ENCODE data around the gene CAPN2.

The CAPN2 gene

GRCh38 chr1:223714849-223715603, 2.7 kb downstream of the CAPN2 start:
- Histone ChIP-seq H3K27ac (replicated peaks) (no peak overlapping the region), H3K4me3 (replicated peaks; ENCODE audit: insufficient read depth, low read length) (no peak overlapping the region), H3K27me3 (ENCODE audit: insufficient read depth, poor library complexity, severe bottlenecking) (peaks cover 3% of the 10 kb centered on the region)
- TF ChIP-seq CTCF (IDR thresholded peaks at IDR 0.05; ENCODE audit: insufficient read depth, low read length) (no peak), POLR2AphosphoS5 (IDR thresholded peaks at IDR 0.05; ENCODE audit: low read depth) (no peak), SPI1 (IDR thresholded peaks at IDR 0.05; ENCODE audit: borderline replicate concordance, low read depth) (peak; percentile 51; the same call in 1 of the 2 replicates)
- peak in 1 of 2 experiments; percentile 73 for DNase-seq (ENCODE audit: low read depth in 1 of 2, low spot score in 1 of 2)

GRCh38 chr1:223715604-223716172, 3.3 kb downstream of the CAPN2 start:
- no peak overlapping the region for H3K27ac ChIP-seq (replicated peaks)

GRCh38 chr1:223716302-223716862, 4.0 kb downstream of the CAPN2 start:
- peaks cover 3% of the 10 kb centered on the region for H3K27me3 ChIP-seq (ENCODE audit: insufficient read depth, poor library complexity, severe bottlenecking)
- peak in 1 of 2 experiments; percentile 46 for DNase-seq (ENCODE audit: low read depth in 1 of 2, low spot score in 1 of 2)
- H3K27ac ChIP-seq (replicated peaks) = no peak overlapping the region
- H3K4me3 ChIP-seq (replicated peaks; ENCODE audit: insufficient read depth, low read length) = no peak overlapping the region
- TF ChIP-seq REST (IDR thresholded peaks at IDR 0.05; ENCODE audit: insufficient replicate concordance, low read depth) (no peak), SPI1 (IDR thresholded peaks at IDR 0.05; ENCODE audit: borderline replicate concordance, low read depth) (peak; percentile 16; the same call in 1 of the 2 replicates), GABPA (IDR thresholded peaks at IDR 0.05; ENCODE audit: low read depth) (no peak), POLR2AphosphoS5 (IDR thresholded peaks at IDR 0.05; ENCODE audit: low read depth) (no peak), CTCF (IDR thresholded peaks at IDR 0.05; ENCODE audit: insufficient read depth, low read length) (no peak)

More at GRCh38 chr1:223715604-223716172, 3.3 kb downstream of the CAPN2 start:
- Histone ChIP-seq H3K27me3 (ENCODE audit: insufficient read depth, poor library complexity, severe bottlenecking) (peaks cover 3% of the 10 kb centered on the region), H3K4me3 (replicated peaks; ENCODE audit: insufficient read depth, low read length) (no peak overlapping the region)
- DNase-seq (ENCODE audit: low read depth in 1 of 2, low spot score in 1 of 2) = no peak
- no peak for TF ChIP-seq GABPA (IDR thresholded peaks at IDR 0.05; ENCODE audit: low read depth)
- no peak for TF ChIP-seq POLR2AphosphoS5 (IDR thresholded peaks at IDR 0.05; ENCODE audit: low read depth)
- TF ChIP-seq REST (IDR thresholded peaks at IDR 0.05; ENCODE audit: insufficient replicate concordance, low read depth) = no peak
- TF ChIP-seq SPI1 (IDR thresholded peaks at IDR 0.05; ENCODE audit: borderline replicate concordance, low read depth) = no peak
- TF ChIP-seq CTCF (IDR thresholded peaks at IDR 0.05; ENCODE audit: insufficient read depth, low read length) = no peak
